ENCODE results near the gene UBE2L3. TPM values are rescaled to one million over a fixed set of nuclear protein-coding genes. Genes with fewer than 3 reads are reported as not detected.
"Not testable (repeated sequence)": the region's sequence is repeated elsewhere in the genome, so short reads cannot be mapped to it uniquely, and the experiment has no call there.

Gene UBE2L3
- total RNA-seq, 1 experiment from 2014 or later, result 66.6 TPM

DNA sequence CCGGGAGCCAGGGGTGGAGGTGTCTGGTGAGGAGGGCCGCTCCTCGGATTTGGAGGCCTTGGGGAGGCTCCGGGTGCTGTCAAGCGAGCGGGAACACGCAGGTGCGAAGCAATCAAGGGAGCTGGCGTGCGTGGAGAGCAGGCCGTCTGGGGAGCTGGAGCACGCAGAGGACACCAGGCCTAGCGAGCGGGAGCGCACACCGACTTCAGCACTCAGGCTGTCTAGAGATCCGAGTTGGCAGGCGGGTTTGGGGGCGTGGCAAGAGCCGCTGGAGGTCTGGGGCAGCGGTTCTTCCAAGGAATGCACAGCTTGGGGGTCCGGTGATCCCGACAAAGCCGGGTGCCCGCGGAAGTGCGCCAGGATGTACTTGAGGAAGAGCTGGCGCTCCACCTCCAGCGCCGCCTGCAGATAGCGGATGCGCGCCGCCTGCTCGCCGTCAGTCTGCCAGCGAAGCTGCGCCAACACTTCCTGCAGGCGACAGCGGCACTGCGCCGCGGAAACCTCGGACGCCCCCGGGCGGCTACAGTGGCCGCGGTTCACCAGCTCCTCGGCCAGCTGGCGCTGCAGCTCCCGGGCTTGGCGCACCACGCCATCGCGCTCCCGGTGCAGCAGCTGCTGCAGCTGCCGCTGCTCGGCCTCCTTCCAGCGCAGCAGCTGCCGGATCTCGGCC lies 17.4 kb upstream of the UBE2L3 start:
- H3K9me3 Mint-ChIP-seq (ENCODE audit: low read depth, unreplicated experiment); BruUV-seq (replicated peaks); DNase-seq; intact Hi-C loops (cut with micrococcal nuclease; ENCODE audit: unreplicated experiment); H3K36me3 Mint-ChIP-seq (ENCODE audit: insufficient read depth, unreplicated experiment); H3K27ac Mint-ChIP-seq (ENCODE audit: unreplicated experiment); H3K4me1 Mint-ChIP-seq (ENCODE audit: low read depth, unreplicated experiment); H3K4me3 Mint-ChIP-seq (ENCODE audit: low read depth, unreplicated experiment); H3K27me3 Mint-ChIP-seq (ENCODE audit: unreplicated experiment); CTCF ChIA-PET: not testable (repeated sequence)

GRCh38 chr22:21550678-21551047 lies 16.9 kb upstream of the UBE2L3 start:
- H3K27me3 Mint-ChIP-seq (ENCODE audit: unreplicated experiment); H3K4me3 Mint-ChIP-seq (ENCODE audit: low read depth, unreplicated experiment); intact Hi-C loops (cut with micrococcal nuclease; ENCODE audit: unreplicated experiment); H3K9me3 Mint-ChIP-seq (ENCODE audit: low read depth, unreplicated experiment); H3K4me1 Mint-ChIP-seq (ENCODE audit: low read depth, unreplicated experiment); H3K27ac Mint-ChIP-seq (ENCODE audit: unreplicated experiment); H3K36me3 Mint-ChIP-seq (ENCODE audit: insufficient read depth, unreplicated experiment); CTCF ChIA-PET; BruUV-seq (replicated peaks); DNase-seq: not testable (repeated sequence)

DNA sequence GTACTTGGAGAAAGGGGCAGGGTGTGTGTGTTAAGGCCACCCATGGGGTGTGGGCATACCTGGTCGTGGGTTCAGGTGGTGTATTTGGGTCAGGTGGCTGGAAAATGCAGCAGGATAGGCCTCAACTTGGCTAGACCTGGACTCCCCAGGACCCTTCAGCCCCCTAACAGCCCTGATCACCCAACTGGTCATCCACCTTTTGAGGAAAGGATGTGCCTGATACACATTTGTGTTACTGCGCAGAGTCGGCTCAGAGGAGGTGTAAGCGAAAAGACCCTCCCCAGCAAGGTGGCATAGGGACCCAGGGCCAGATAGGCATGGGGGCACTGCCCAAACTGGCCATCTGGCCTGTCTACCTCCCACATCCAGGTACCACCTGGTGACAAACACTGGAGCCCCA lies 16.2 kb upstream of the UBE2L3 start, which contains the start of gene RIMBP3C:
TSS of gene RIMBP3C (minus strand) at position 101 of the 400 bp plus-strand sequence. CDS start 485 bp downstream, outside the sequence.
- H3K27ac Mint-ChIP-seq (ENCODE audit: unreplicated experiment); H3K36me3 Mint-ChIP-seq (ENCODE audit: insufficient read depth, unreplicated experiment); intact Hi-C loops (cut with micrococcal nuclease; ENCODE audit: unreplicated experiment); CTCF ChIA-PET; H3K9me3 Mint-ChIP-seq (ENCODE audit: low read depth, unreplicated experiment); H3K4me1 Mint-ChIP-seq (ENCODE audit: low read depth, unreplicated experiment); H3K4me3 Mint-ChIP-seq (ENCODE audit: low read depth, unreplicated experiment); BruUV-seq (replicated peaks); H3K27me3 Mint-ChIP-seq (ENCODE audit: unreplicated experiment); DNase-seq: not testable (repeated sequence)

DNA sequence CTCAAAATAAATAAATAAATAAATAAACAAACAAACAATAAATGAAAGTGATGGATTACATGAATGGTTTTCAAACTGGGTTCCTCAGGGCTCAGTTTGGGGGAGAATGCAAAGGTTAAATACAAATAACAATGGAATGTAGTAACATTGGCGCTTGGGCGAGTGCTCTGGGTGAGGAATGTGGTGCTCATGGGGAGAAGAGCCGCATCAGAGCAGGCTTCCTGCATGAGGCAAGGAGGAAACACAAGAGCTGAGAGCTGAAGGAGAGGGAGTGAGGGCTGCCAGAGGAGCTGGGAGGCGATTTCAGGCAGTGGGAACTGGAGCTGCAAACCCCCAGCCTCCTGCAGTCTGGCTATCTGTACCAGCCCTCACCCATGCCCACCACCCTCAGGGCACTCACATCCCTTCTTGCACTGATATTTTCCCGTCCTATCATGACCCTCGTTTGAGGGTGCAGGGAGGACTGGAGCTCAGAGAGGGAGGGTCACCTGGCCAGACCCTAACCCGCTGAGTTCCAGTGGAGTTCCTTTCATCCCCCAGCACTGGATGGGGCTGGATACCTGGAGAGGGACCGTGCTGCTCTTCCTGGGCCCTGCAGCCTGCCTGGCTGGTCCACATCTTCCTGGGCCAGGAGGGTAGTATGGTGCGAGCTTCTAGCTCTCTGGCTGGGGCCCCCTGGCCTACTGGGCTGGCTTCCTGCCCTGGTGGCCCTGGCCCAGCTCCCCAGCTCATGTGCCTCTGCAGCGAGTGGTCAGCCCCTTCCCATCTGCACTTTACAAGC lies 8.0 kb upstream of the UBE2L3 start:
- CTCF ChIA-PET; H3K4me1 Mint-ChIP-seq (ENCODE audit: low read depth, unreplicated experiment); H3K27ac Mint-ChIP-seq (ENCODE audit: unreplicated experiment); H3K36me3 Mint-ChIP-seq (ENCODE audit: insufficient read depth, unreplicated experiment); H3K9me3 Mint-ChIP-seq (ENCODE audit: low read depth, unreplicated experiment); DNase-seq; BruUV-seq (replicated peaks); intact Hi-C loops (cut with micrococcal nuclease; ENCODE audit: unreplicated experiment); H3K4me3 Mint-ChIP-seq (ENCODE audit: low read depth, unreplicated experiment): not testable (repeated sequence)
- H3K27me3 Mint-ChIP-seq (ENCODE audit: unreplicated experiment), result peaks cover 17% of the 10 kb centered on the region

- CTCF ChIA-PET; DNase-seq; H3K27ac Mint-ChIP-seq (ENCODE audit: unreplicated experiment); intact Hi-C loops (cut with micrococcal nuclease; ENCODE audit: unreplicated experiment); H3K9me3 Mint-ChIP-seq (ENCODE audit: low read depth, unreplicated experiment); H3K4me1 Mint-ChIP-seq (ENCODE audit: low read depth, unreplicated experiment); H3K36me3 Mint-ChIP-seq (ENCODE audit: insufficient read depth, unreplicated experiment); H3K4me3 Mint-ChIP-seq (ENCODE audit: low read depth, unreplicated experiment); BruUV-seq (replicated peaks): not testable (repeated sequence)
- peaks cover 17% of the 10 kb centered on the region for H3K27me3 Mint-ChIP-seq (ENCODE audit: unreplicated experiment)
These were observed 6.9 kb upstream of the UBE2L3 start for GRCh38 chr22:21560657-21561056.

GRCh38 chr22:21563912-21564311 lies 3.6 kb upstream of the UBE2L3 start:
- Mint-ChIP-seq H3K36me3 (ENCODE audit: insufficient read depth, unreplicated experiment) (peaks cover 21% of the 10 kb centered on the region), H3K4me1 (ENCODE audit: low read depth, unreplicated experiment) (peaks cover 5% of the 10 kb centered on the region), H3K9me3 (ENCODE audit: low read depth, unreplicated experiment) (no peaks in the 10 kb centered on the region), H3K27ac (ENCODE audit: unreplicated experiment) (no peak overlapping the region), H3K4me3 (ENCODE audit: low read depth, unreplicated experiment) (no peak overlapping the region), H3K27me3 (ENCODE audit: unreplicated experiment) (peaks cover 17% of the 10 kb centered on the region)
- intact Hi-C loops (cut with micrococcal nuclease; ENCODE audit: unreplicated experiment), result no loop called here
- CTCF ChIA-PET, result no interaction called here
- DNase-seq, result no peak
- no TSS peak for BruUV-seq (replicated peaks)
- no peak for TF ChIP-seq CTCF (IDR thresholded peaks at IDR 0.05; ENCODE audit: unreplicated experiment)
